ENCODE data around the gene OSBPL9.

DNA sequence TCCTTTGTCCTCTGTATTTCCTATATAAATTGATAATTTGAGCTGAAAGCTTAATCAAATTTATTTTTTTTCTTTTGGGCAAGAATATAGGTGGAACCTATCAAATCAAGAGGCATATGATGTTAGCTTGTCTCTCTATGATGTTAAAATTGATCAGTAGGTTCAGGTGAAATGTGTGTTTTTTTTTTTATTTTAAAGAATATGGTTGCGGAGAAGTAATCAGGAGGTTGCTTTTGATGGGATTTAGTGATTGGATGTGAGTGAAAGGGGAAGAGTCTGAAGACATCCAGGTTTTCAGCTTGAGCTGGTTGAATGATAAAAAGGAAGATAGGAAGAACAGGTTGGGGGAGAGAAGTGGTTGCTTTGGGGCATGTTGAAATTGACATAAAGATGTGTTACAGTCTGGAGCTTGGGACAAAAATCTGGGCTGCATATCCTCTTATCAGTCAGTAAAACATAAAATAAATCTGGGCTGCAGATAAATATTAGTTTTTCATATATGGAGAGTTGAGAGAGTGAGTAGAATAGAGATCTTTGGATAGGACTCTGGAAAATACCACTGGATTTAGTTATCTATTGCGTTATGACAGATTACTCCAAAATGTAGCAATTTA is 5.1 kb downstream of the OSBPL9 start:
- TF ChIP-seq EZH2 (IDR thresholded peaks at IDR 0.05; ENCODE audit: insufficient read depth, poor library complexity, severe bottlenecking) (no peak), EZH2phosphoT487 (IDR thresholded peaks at IDR 0.05; ENCODE audit: insufficient read depth, low read depth) (no peak)
